Measurements from ENCODE around the gene NCAPH2. TPM values are rescaled to one million over a fixed set of nuclear protein-coding genes. Genes with fewer than 3 reads are reported as not detected.
A peak's percentile ranks its signal among the peaks of the same experiment; 100 is the strongest.

Gene NCAPH2
- total and polyA plus RNA-seq, 2 of the 8 experiments (the other 6 are each of a cell fraction or from before 2014, with no cell fraction given): 62.2 to 81.6 TPM

DNA sequence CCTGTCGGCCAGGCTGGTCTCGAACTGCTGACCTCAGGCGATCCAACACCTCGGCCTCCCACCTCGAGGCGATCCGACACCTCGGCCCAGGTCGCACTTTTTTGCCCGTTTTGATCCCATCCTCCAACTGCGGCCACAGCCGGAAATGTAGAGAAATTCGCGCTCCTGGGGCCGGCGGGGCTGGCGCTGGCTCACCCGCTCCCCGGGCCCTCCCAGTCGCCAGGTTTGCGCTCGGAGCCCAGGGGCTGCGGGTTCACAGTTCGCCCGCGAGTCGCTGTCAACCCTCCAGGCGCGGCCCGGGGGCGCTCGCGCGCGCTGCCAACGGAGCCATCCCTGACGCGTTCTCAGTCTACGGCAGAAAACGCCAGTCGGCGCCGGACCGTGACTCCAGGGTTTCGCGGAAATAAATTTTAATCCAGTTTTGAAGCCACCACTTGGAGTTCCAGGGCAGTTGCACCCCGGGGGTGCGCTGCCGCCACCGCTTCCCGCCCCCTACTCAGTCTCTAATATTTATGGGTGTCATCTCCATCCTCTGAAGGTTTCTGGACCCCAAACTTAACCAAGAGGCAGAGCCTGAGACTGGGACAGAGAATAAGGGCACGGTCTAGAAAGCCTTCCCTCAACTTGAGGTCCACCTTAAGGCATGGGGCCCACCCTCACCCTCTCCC is 36.2 kb downstream of the NCAPH2 start (continued):
- TF ChIP-seq HDAC2 (IDR thresholded peaks at IDR 0.05; ENCODE audit: borderline replicate concordance in 1 of 2, low read depth in 2 of 2, low read length in 2 of 2): 0 out of 4 replicates have a peak, but pooled peaks of 1 of the 2 experiments have one; percentile 41
- TF ChIP-seq, protein P1, sequence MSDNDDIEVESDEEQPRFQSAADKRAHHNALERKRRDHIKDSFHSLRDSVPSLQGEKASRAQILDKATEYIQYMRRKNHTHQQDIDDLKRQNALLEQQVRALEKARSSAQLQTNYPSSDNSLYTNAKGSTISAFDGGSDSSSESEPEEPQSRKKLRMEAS (IDR thresholded peaks at IDR 0.05): peak; percentile 30; the same call in 1 of the 2 replicates
- TF ChIP-seq TAF7 (optimal IDR thresholded peaks at IDR 0.05; ENCODE audit: borderline replicate concordance, low read depth, low read length): peak; percentile 31
- no peak for TF ChIP-seq MAFK (IDR thresholded peaks at IDR 0.05; ENCODE audit: low read depth, low read length)
- TF ChIP-seq RAD21 (IDR thresholded peaks at IDR 0.05 in 1 of 2, conservative IDR thresholded peaks at IDR 0.05 in 1 of 2; ENCODE audit: low read depth in 2 of 2, low read length in 2 of 2): peak; percentile 57 to 65
- TF ChIP-seq, protein P2, sequence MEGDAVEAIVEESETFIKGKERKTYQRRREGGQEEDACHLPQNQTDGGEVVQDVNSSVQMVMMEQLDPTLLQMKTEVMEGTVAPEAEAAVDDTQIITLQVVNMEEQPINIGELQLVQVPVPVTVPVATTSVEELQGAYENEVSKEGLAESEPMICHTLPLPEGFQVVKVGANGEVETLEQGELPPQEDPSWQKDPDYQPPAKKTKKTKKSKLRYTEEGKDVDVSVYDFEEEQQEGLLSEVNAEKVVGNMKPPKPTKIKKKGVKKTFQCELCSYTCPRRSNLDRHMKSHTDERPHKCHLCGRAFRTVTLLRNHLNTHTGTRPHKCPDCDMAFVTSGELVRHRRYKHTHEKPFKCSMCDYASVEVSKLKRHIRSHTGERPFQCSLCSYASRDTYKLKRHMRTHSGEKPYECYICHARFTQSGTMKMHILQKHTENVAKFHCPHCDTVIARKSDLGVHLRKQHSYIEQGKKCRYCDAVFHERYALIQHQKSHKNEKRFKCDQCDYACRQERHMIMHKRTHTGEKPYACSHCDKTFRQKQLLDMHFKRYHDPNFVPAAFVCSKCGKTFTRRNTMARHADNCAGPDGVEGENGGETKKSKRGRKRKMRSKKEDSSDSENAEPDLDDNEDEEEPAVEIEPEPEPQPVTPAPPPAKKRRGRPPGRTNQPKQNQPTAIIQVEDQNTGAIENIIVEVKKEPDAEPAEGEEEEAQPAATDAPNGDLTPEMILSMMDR (IDR thresholded peaks at IDR 0.05; ENCODE audit: control extremely low read depth in 1 of 3, insufficient read depth in 1 of 3, low read depth in 1 of 3, low read length in 3 of 3): peak; percentile 74 to 88 (median 75)
- TF ChIP-seq JUND (IDR thresholded peaks at IDR 0.05; ENCODE audit: low read length): peak; percentile 32; the same call in 1 of the 2 replicates
- no peak for TF ChIP-seq RNF2 (IDR thresholded peaks at IDR 0.05; ENCODE audit: borderline replicate concordance, low read depth, low read length, missing control alignments, poor library complexity, severe bottlenecking)
- TF ChIP-seq HDAC6 (IDR thresholded peaks at IDR 0.05; ENCODE audit: low read depth, low read length): no peak
- TF ChIP-seq TCF12 (IDR thresholded peaks at IDR 0.05; ENCODE audit: low read depth, low read length): no peak
- peak; percentile 49; the same call in 1 of the 2 replicates for TF ChIP-seq YY1 (IDR thresholded peaks at IDR 0.05; ENCODE audit: low read depth, low read length)
- TF ChIP-seq CBX8 (IDR thresholded peaks at IDR 0.05; ENCODE audit: borderline replicate concordance, low read depth, low read length): no peak
- TF ChIP-seq, protein P3, sequence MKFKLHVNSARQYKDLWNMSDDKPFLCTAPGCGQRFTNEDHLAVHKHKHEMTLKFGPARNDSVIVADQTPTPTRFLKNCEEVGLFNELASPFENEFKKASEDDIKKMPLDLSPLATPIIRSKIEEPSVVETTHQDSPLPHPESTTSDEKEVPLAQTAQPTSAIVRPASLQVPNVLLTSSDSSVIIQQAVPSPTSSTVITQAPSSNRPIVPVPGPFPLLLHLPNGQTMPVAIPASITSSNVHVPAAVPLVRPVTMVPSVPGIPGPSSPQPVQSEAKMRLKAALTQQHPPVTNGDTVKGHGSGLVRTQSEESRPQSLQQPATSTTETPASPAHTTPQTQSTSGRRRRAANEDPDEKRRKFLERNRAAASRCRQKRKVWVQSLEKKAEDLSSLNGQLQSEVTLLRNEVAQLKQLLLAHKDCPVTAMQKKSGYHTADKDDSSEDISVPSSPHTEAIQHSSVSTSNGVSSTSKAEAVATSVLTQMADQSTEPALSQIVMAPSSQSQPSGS (IDR thresholded peaks at IDR 0.05; ENCODE audit: low read length): no peak
- peak; percentile 25 for TF ChIP-seq ASH2L (IDR thresholded peaks at IDR 0.05; ENCODE audit: low read length)
- peak; percentile 66 for TF ChIP-seq TBP (IDR thresholded peaks at IDR 0.05; ENCODE audit: low read depth, low read length)
- peak; percentile 75 for TF ChIP-seq CREB1 (IDR thresholded peaks at IDR 0.05)
- no peak for TF ChIP-seq SIX5 (IDR thresholded peaks at IDR 0.05; ENCODE audit: low read depth, low read length)
- TF ChIP-seq GTF2F1 (IDR thresholded peaks at IDR 0.05; ENCODE audit: borderline replicate concordance, low read depth, low read length): no peak
- TF ChIP-seq PHF8 (conservative IDR thresholded peaks at IDR 0.05; ENCODE audit: low read depth, low read length): no peak

Measured in H1 (cell line).